A673 (cell line): Measurements from ENCODE around the gene ADARB2. TPM values are rescaled to one million over a fixed set of nuclear protein-coding genes. Genes with fewer than 3 reads are reported as not detected.

Source experiments
- BruUV-seq: library from RNA; stranded (reverse); fragments of 400-500 nt; replicated peaks from 2 replicates; lab custom pipeline; 2021; lab: Mats Ljungman, UMichigan
- CTCF ChIA-PET: fragments of 300-600 bp; sonication (Branson Sonifier 250); formaldehyde crosslinking; loops from one replicate; lab custom pipeline; 2022; ENCODE audit warnings: antibody characterized with exemption; lab: Charles Lee
- POLR2A ChIA-PET: fragments of 300-600 bp; sonication (Branson Sonifier 250); formaldehyde crosslinking; loops from one replicate; lab custom pipeline; 2022; ENCODE audit warnings: antibody characterized with exemption; ENCODE audit not compliant: low non-redundant PET; lab: Charles Lee
- DNase-seq: peaks from one replicate; pipeline ENCODE4 v3.0.0-alpha.2; 2015; ENCODE audit warnings: low spot score
- H3K27ac ChIP-seq: fragments of 200-600 bp; sonication (generic); 2 replicates; pipeline ENCODE4 v1.5.1; 2016; ENCODE audit warnings: mixed run types, low read depth, mild to moderate bottlenecking, mixed read lengths, antibody characterized with exemption, low read length; ENCODE audit not compliant: poor library complexity, severe bottlenecking
- H3K27me3 ChIP-seq: fragments of 200-600 bp; sonication (generic); replicated peaks from 2 replicates; pipeline ENCODE4 v1.6.1; 2017; ENCODE audit warnings: mixed run types, low read depth, mild to moderate bottlenecking, mixed read lengths, antibody characterized with exemption, low read length; ENCODE audit not compliant: insufficient read depth, poor library complexity
- H3K36me3 ChIP-seq: fragments of 200-600 bp; sonication (generic); 2 replicates; pipeline ENCODE4 v1.6.1; 2016; ENCODE audit warnings: mixed run types, mild to moderate bottlenecking, mixed read lengths, antibody characterized with exemption, low read length; ENCODE audit not compliant: insufficient read depth, poor library complexity, severe bottlenecking
- H3K4me1 ChIP-seq: fragments of 200-600 bp; sonication (generic); 2 replicates; pipeline ENCODE4 v1.6.1; 2017; ENCODE audit warnings: mixed run types, mild to moderate bottlenecking, mixed read lengths, antibody characterized with exemption, low read length; ENCODE audit not compliant: insufficient read depth, poor library complexity, severe bottlenecking
- H3K4me3 ChIP-seq: fragments of 200-600 bp; sonication (generic); 2 replicates; pipeline ENCODE4 v1.5.1; 2016; ENCODE audit warnings: low read depth, mixed run types, mild to moderate bottlenecking, mixed read lengths, low read length; ENCODE audit not compliant: poor library complexity, severe bottlenecking
- H3K9me3 ChIP-seq: fragments of 200-600 bp; sonication (generic); 2 replicates; pipeline ENCODE4 v1.6.1; 2016; ENCODE audit warnings: mixed run types, low read depth, mild to moderate bottlenecking, mixed read lengths, antibody characterized with exemption, low read length; ENCODE audit not compliant: poor library complexity, severe bottlenecking
- CTCF ChIP-seq: fragments of 300-800, 200-600 bp; sonication (generic); conservative IDR thresholded peaks from 2 replicates; pipeline ENCODE4 v1.5.1; 2017; ENCODE audit warnings: low read depth, mild to moderate bottlenecking, antibody characterized with exemption, low read length, moderate library complexity, mixed read lengths
- EZH2 ChIP-seq: fragments of 200-600 bp; sonication (generic); IDR thresholded peaks from 2 replicates; pipeline ENCODE4 v1.6.1; 2017; ENCODE audit warnings: borderline replicate concordance, low read depth, mild to moderate bottlenecking, mixed read lengths, antibody characterized with exemption, low read length; ENCODE audit not compliant: poor library complexity, severe bottlenecking
- intact Hi-C: fragments of 100-400 bp; cut with micrococcal nuclease; formaldehyde crosslinking; loops from one replicate; pipeline ENCODE4 v1.10.0; 2022; ENCODE audit not compliant: unreplicated experiment
- total RNA-seq: library from RNA; stranded (reverse); gene quantifications from 2 replicates; pipeline ENCODE4 v1.2.3, GENCODE V29; 2021

Gene ADARB2
- total RNA-seq, 1 experiment from 2014 or later = not detected

GRCh38 chr10:1134156-1134555 lies 603.2 kb downstream of the ADARB2 start:
- POLR2A ChIA-PET = no interaction called here
- DNase-seq = no peak
- Histone ChIP-seq H3K4me1 (no peaks in the 10 kb centered on the region), H3K27me3 (no peaks in the 10 kb centered on the region), H3K36me3 (peaks cover 10% of the 10 kb centered on the region), H3K4me3 (no peak overlapping the region), H3K27ac (no peak overlapping the region), H3K9me3 (peaks cover 3% of the 10 kb centered on the region)
- CTCF ChIA-PET = no interaction called here
- no TSS peak for BruUV-seq
- no peak for TF ChIP-seq EZH2
- no peak for TF ChIP-seq CTCF
- intact Hi-C loops = no loop called here

- TF ChIP-seq CTCF = no peak
- TF ChIP-seq EZH2 = no peak
- no TSS peak for BruUV-seq
- POLR2A ChIA-PET = no interaction called here
- Histone ChIP-seq H3K4me1 (no peaks in the 10 kb centered on the region), H3K36me3 (peaks cover 15% of the 10 kb centered on the region), H3K4me3 (no peak overlapping the region), H3K27ac (no peak overlapping the region), H3K9me3 (no peaks in the 10 kb centered on the region), H3K27me3 (no peaks in the 10 kb centered on the region)
- DNase-seq = no peak
- CTCF ChIA-PET = no interaction called here
- intact Hi-C loops = no loop called here
Observed at GRCh38 chr10:1133495-1134045, 603.8 kb downstream of the ADARB2 start.

DNA sequence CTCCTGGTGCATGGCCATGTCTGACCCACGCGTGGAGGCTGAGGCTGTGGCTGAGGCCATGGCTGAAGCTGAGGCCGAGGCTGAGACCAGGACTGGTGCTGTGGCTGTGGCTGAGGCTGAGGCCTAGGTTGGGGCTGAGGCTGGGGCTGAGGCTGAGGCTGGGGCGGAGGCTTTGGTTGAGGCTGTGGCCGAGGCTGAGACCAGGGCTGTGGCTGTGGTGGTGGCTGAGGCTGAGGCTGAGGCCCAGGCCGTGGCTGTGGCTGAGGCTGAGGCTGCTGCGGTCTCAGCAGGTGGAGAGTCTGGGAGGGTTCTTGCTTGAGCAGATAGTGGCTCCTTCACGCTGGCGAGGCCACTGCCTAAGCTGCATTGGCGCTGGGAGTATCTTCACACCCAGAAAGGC lies 604.7 kb downstream of the ADARB2 start:
- no TSS peak for BruUV-seq
- H3K4me1 ChIP-seq = no peaks in the 10 kb centered on the region
- intact Hi-C loops = no loop called here
- H3K27ac ChIP-seq = no peak overlapping the region
- TF ChIP-seq EZH2 = no peak
- TF ChIP-seq CTCF = no peak
- DNase-seq = no peak
- ChIA-PET POLR2A (no interaction called here), CTCF (no interaction called here)
- no peak overlapping the region for H3K4me3 ChIP-seq
- peaks cover 17% of the 10 kb centered on the region for H3K36me3 ChIP-seq
- H3K27me3 ChIP-seq = no peaks in the 10 kb centered on the region
- no peaks in the 10 kb centered on the region for H3K9me3 ChIP-seq
